AG04450 (cell line): ENCODE results near the gene SFT2D2. TPM values are rescaled to one million over a fixed set of nuclear protein-coding genes. Genes with fewer than 3 reads are reported as not detected.

Source experiments
- CTCF ChIA-PET: fragments of 300-600, 350-600 bp; formaldehyde crosslinking; extraction: SDS; loops from one replicate; lab custom pipeline; 2022; ENCODE audit warnings: antibody characterized with exemption, inconsistent platforms; lab: Charles Lee
- POLR2A ChIA-PET: fragments of 350-600 bp; formaldehyde crosslinking; extraction: SDS; loops from one replicate; lab custom pipeline; 2021; ENCODE audit warnings: antibody characterized with exemption, inconsistent platforms; lab: Yijun Ruan, JAX
- DNase-seq: peaks from one replicate; pipeline ENCODE4 v3.0.0-alpha.2; 2011; ENCODE audit warnings: low read depth, low spot score
- H3K27ac ChIP-seq: one replicate; pipeline ENCODE4 v1.5.1; 2012; ENCODE audit warnings: low read depth, low read length, control low read depth
- H3K27me3 ChIP-seq: one replicate; pipeline ENCODE4 v1.6.0; 2012; ENCODE audit warnings: low read length; ENCODE audit not compliant: control insufficient read depth, insufficient read depth
- H3K4me3 ChIP-seq: 2 replicates; pipeline ENCODE4 v1.5.1; 2011; ENCODE audit warnings: mild to moderate bottlenecking, low read depth, low read length, control low read depth
- H3K9me3 ChIP-seq: 2 replicates; pipeline ENCODE4 v1.5.1; 2012; ENCODE audit warnings: low read length; ENCODE audit not compliant: control insufficient read depth, insufficient read depth
- CTCF ChIP-seq: IDR thresholded peaks from 2 replicates; pipeline ENCODE4 v1.5.1; 2011; ENCODE audit warnings: low read depth, low read length, control low read depth, inconsistent platforms
- polyA plus RNA-seq: library from polyadenylated mRNA; depleted of rRNA; stranded (reverse); fragments of >200 nt; gene quantifications from 2 replicates; pipeline ENCODE4 v1.2.3, GENCODE V29; 2011

SFT2D2 gene
- polyA plus RNA-seq, 1 experiment: 28.4 TPM

GRCh38 chr1:168281603-168282325 is 56.0 kb downstream of the SFT2D2 start:
- ChIA-PET CTCF (interaction anchor here (3.1 kb wide), 1 partner anchor 61 kb away, joined by 14 read pairs; no protein-coding TSS in a partner anchor), POLR2A (no interaction called here)
- DNase-seq: no peak
- no peak for TF ChIP-seq CTCF
- H3K4me3 ChIP-seq: no peak overlapping the region
- H3K27me3 ChIP-seq: no peaks in the 10 kb centered on the region
- H3K27ac ChIP-seq: no peak overlapping the region
- no peaks in the 10 kb centered on the region for H3K9me3 ChIP-seq

GRCh38 chr1:168285521-168285790 is 59.7 kb downstream of the SFT2D2 start:
- ChIA-PET POLR2A (no interaction called here), CTCF (interaction anchor here (2.7 kb wide), 1 partner anchor 57 kb away, joined by 10 read pairs; no protein-coding TSS in a partner anchor)
- no peak overlapping the region for H3K27ac ChIP-seq
- H3K9me3 ChIP-seq: no peaks in the 10 kb centered on the region
- no peak overlapping the region for H3K4me3 ChIP-seq
- H3K27me3 ChIP-seq: no peaks in the 10 kb centered on the region
- TF ChIP-seq CTCF: no peak
- no peak for DNase-seq

GRCh38 chr1:168285971-168286927 is 60.4 kb downstream of the SFT2D2 start:
- H3K27ac ChIP-seq: no peak overlapping the region
- no peak overlapping the region for H3K4me3 ChIP-seq
- CTCF ChIA-PET: interaction anchor here (0.6 to 2.2 kb wide), 2 partner anchors 43 to 56 kb away, joined by 3 to 8 read pairs; no protein-coding TSS in a partner anchor
- POLR2A ChIA-PET: no interaction called here
- H3K27me3 ChIP-seq: no peaks in the 10 kb centered on the region
- no peak for TF ChIP-seq CTCF
- DNase-seq: no peak
- no peaks in the 10 kb centered on the region; the same call in 1 of the 2 replicates for H3K9me3 ChIP-seq

- no peaks in the 10 kb centered on the region for H3K27me3 ChIP-seq
- ChIA-PET POLR2A (no interaction called here), CTCF (interaction anchor here (1.0 to 2.2 kb wide), 2 partner anchors 51 to 55 kb away, joined by 3 to 8 read pairs; no protein-coding TSS in a partner anchor)
- no peak overlapping the region for H3K27ac ChIP-seq
- H3K9me3 ChIP-seq: no peaks in the 10 kb centered on the region; the same call in 1 of the 2 replicates
- DNase-seq: no peak
- no peak for TF ChIP-seq CTCF
- H3K4me3 ChIP-seq: no peak overlapping the region
These were observed 61.4 kb downstream of the SFT2D2 start for GRCh38 chr1:168287237-168287664.
